ENCODE results near the gene CMYA5.
"Not testable (repeated sequence)": the region's sequence is repeated elsewhere in the genome, so short reads cannot be mapped to it uniquely, and the experiment has no call there.

CMYA5 gene

DNA sequence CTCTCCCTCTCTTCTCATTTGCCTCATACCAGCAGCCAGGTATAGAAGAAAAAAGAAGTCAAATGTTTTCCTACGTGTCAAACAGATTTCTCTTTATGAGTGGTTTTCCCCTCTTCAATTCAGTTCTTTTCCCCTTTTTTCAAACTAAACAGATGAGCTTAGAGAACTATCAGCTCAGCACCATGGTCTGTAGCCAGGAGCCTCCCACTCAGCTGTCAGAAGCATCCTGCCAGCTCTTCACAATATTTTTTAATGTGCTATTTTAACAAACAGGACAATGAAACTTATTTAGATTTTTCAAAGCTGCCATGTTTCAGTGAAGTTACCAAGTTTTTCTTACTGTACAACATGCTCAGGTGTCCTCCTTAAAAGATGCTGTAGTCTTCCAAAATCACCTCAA is 63.5 kb downstream of the CMYA5 start:
- no peak for DNase-seq

DNA sequence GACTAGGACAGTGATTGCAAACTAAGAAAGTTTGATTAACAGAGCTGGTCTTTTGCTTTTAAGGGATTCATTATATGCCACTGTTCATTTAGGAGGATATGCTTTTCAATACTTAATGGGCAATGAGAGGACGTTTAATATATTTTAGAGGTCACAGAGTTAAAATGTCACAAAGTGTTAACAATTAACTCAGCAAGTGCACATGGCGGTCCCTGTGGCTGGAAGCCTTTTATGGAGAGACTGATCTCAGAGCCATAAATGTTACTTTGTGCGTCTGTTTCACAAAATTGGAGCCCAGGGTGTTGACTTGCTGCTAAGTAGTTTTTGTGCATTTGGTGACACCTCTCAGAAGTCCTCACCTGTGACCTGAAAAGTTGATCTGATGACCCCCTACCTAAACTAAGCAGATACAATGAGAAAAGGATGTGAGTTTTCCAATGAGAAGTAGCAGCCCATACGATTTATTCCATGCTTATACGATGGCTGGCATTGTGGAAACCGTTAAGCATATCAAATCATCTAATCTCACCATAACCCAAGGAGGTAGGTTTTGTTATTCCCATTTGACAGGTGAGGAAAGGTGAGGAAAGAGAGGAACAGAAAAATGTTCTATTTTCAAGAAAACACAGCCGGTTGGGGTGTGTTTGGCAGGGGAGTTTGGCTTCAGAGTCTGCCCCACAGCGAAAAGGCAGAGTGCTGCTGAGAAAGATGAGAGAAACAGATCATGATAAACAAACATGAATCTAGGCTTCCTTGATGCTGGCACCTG is 64.4 kb downstream of the CMYA5 start:
- DNase-seq: no peak

DNA sequence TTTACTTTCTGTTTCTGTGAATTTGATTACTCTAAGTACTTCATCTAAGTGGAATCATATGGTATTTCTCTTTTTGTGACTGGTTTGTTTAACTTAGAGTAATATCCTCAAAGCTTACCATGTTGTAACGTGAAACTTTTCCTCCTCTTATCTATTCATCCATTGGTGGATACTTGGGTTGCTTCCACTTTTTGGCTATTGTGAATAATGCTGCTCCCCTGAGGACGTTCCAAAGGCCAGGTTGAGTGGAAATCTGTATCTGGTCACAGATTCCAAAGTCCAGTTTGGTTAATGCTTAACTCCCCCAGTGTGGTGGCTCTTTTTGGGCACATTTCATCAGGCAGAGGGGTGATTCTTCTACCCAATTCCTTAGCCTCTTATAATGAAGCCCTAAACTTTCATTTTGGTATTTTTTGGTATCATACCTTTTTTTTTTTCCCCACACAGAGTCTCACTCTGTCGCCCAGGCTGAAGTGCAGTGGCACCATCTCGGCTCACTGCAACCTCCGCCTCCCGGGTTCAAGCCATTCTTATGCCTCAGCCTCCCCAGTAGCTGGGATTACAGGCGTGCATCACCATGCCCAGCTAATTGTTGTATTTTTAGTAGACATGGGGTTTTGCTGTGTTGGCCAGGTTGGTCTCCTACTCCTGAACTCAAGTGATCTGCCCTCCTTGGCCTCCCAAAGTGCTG is 65.4 kb downstream of the CMYA5 start:
- DNase-seq: no peak

DNA sequence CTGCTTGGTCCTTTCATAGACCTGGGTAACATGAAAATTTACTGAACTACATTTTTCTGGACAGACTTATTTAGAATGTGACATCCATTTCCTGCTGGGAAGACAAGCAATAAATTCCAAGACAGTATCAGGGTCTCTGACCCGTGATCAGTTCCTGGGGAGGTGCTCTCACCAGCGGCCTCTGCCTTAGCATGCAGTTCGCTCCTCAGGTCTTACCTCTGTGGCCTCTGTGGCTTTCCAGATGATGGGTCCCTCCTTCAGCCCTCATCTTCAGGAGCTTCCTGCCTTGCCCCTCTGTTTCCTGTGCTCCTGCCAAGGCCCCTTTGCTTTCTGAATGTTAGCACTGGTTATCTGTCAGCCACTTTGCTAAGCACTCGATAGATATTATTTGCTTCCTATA is 66.4 kb downstream of the CMYA5 start:
- no peak for DNase-seq

DNA sequence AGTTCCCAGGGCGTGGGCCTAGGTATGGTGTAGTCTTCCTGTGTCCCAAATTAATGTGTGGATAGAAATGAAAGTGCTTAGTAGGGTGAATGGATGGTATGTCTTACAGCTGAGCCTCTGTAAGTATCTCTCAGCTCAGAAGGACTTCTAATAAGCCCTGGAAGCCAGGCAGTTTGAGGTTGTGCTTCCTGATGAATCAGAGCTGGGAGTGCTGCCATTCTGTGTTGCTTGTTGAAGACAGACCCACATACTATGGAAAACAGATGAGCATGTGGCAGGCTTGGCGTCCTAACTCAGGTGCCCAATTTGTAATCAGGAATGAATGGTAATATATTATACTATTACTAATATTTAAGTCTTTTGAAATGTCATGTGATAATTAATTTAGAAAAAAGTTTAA is 69.8 kb downstream of the CMYA5 start:
- no peak for DNase-seq

DNA sequence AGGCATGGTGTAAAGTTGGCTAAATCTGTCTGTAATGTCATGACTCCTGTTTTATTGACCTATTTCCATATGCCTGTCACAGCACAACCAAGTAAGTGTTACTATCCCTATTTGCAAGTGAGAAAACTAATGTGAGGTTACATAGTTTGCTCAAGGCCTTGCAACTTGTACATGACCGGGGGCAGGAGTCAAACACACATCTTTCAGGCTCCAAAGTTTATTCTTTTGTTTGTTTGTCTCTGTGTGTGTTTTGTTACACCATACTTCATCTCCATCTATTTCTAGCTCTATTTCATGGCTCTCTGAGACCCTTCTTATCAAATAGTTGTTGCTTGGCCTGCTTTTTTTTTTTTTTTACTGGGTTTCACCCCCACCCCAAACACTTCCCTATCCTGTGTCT is 70.2 kb downstream of the CMYA5 start:
- no peak for DNase-seq

DNA sequence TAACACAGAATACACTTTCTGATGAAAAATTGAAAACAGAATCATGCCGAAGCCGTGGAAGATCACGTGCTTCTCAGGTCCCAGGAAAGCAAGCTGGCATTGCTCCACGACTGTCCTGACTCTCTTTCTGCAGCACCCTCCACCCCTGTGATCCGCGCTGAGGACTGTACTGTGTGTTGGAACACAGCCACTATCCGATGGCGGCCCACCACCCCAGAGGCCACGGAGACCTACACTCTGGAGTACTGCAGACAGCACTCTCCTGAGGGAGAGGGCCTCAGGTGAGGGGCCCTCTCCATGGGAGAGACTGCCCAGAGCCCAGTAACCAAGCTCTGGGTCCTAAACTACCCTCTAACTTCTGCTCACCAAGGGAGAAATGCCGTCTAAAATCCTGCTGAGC is 73.3 kb downstream of the CMYA5 start:
- no peak for DNase-seq

DNA sequence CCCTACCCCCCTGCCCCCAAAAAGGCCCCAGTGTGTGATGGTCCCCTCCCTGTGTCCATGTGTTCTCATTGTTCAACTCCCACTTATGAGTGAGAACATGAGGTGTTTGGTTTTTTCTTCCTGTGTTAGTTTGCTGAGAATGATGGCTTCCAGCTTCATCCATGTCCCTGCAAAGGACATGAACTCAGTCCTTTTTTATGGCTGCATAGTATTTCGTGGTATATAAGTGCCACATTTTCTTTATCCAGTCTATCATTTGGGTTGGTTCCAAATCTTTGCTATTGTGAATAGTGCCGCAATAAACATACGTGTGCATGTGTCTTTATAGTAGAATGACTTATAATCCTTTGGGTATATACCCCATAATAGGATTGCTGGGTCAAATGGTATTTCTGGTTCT is 74.5 kb downstream of the CMYA5 start:
- DNase-seq: not testable (repeated sequence)

DNA sequence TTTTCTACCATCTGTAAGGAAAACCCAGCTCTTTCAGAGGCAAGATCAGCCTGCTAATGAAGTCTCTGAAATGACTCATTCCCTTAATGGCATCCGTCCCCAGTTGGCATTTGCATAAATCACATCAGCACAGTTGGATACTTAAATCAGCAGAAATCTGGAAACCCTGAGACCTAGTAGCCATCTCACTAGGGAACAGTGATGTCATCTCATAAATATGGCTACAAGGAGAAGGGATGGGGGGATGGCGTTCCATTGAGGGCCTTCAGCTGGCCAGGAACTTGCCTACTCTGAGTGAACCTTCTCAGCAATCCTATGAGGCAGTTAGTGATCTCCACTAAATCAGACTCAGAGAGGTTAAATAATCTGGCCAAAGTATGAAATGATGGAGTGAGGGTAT is 81.8 kb downstream of the CMYA5 start:
- DNase-seq: no peak

DNA sequence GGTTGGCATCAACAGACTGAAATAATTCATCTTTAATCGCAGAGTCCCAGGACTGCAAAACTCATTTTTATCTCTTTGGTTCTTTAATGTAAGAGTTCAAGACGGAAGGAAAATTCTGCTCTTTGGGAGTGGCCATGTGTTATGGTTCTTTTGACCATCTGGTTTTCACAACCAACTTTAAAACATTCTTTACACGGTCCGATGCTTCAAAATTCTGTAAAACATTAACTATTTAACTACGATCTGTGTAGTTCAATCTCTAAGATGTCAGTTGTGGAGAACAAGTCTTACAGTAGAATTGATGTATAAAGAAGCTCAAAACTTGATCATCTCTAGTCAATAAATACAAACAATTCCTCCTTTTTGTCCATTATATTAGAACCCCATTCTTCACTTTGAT is 83.0 kb downstream of the CMYA5 start:
- no peak for DNase-seq

DNA sequence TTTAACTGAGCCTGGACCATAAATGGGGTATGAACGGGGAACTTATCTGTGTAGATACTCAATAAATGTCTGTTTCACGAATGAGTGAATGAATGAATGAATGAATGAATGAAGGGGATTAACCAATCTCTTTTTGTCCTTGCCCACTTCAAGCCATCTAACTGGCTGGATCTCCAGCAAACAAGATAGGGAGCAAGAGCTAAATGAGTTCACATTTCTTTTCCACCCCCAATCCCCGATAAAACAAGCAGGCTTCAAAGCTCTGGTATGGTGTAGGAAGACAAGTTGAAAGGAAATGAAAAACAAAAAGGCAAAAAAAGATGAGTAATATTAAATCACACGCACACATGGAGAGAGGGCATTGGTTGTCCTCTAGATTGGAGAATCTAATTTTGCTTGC is 84.0 kb downstream of the CMYA5 start:
- no peak for DNase-seq

DNA sequence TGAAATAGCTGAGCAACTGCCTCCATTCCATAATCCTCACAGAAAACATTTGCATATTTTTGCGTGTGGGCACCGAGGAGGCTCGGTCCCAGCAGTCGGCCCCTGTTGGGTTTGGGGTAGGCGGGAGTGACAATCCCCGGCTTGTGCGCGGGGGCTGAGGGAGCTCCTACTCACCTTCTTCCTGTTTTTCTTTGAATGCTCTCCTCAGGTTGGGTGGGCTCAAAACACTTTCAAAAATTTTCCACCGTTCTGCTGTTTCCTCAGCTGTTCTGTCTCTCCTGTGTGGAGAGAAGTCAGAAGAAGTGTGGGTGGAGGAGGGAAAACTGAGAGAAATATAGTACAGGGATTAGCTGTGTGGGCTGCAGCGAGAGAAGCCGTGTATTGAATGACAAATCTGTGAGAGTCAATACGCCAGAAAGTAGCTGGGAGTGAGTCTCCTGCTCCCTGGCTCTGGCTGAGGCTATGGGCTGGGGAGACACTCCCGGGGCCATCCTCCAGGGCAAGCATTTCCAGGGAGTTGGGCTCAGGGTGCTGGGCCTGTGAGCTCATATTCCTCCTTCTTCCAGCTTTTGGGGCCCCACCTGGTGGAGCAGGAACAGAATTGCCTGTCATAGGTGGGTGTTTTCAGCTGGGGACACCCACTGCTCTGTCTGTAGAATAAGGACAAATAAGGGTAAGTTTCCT is 84.7 kb downstream of the CMYA5 start:
- no peak for DNase-seq

DNA sequence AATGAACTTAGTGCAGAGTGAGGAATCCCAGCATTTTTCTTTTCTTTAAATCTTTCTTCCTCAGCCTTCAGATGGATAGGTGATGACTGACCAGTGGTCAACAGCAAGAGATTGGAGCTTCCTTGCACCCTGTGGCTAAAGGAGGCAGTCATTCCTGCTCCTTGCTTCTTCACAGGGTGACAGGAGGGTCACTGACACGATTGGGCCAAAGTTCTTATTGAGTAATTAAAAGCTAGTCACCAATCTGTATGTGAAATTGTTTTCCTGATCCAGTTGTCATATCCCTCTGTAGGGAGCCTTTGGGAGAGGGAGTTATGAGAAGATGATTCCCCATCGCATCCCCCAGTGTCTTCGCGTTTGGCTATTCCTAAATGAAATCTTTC is 85.2 kb downstream of the CMYA5 start:
- no peak for DNase-seq

DNA sequence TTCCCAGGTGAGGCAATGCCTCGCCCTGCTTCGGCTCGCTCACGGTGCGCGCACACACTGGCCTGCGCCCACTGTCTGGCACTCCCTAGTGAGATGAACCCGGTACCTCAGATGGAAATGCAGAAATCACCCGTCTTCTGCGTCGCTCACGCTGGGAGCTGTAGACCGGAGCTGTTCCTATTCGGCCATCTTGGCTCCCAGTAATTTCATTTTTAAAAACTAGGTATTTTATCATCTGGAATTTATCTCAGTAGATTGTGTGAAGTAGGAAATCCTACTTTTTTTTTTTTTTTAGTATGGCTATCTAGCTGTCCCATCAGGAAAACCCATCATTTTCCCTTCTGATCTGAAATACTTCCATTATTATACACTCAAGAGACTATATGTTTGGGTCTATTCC is 95.1 kb downstream of the CMYA5 start:
- not testable (repeated sequence) for DNase-seq

DNA sequence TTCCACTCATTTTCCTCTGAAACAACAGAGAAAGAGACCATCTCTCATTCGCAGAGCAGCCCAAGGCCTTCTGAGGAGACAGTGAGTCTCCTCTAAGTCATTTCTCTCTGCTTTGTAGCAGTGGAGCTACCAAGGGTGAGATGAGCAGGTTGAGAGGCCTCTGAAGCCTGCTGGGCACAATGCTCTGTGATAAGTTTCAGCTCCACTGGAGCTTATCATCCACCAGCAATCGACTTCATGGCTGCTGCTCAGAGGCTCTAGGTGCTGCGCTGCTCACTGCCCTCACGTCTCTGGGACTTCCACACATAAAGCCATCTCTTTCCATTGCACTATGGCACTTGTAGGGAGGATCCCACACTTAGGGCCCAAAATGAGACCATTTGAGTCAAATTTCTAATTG is 96.3 kb downstream of the CMYA5 start:
- DNase-seq: no peak

DNA sequence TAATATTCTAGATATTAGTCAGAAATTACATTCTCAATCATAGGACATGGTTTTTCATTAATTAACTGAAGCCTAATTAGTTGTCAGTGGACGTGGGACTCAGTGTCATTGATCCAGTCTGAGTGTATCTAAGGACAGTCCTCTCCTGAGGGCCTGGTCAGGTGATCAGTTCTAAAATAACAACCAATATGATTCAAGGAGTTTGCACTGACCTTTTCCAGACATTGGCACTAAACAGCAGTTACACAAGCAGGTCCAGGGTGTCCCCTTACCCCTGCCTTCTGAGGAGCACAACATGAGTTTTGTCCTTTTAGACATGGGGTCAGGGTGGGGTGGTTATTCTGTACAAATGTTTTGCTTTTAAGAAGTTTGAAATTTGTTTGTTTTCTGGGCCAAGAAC is 97.8 kb downstream of the CMYA5 start:
- DNase-seq: no peak

DNA sequence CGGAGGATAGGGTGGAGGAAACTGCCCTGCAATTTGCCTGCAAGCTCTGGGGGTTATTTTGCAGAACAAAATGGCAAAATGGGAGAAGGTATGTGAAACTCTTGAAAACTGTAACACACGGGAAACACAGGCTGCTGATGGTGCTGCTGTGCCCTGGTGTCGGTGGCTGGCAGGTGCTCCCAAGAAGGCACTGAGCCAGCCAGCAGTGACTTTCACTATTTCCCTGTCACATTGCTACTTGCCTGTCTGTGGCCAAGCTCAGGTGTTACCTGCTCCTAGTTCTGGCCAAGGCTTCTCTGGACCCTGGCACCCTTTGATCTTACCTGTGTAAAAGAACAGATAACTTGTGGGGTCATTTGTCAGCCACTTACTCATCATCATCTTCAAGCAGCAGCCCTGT is 102.2 kb downstream of the CMYA5 start:
- no peak for DNase-seq

DNA sequence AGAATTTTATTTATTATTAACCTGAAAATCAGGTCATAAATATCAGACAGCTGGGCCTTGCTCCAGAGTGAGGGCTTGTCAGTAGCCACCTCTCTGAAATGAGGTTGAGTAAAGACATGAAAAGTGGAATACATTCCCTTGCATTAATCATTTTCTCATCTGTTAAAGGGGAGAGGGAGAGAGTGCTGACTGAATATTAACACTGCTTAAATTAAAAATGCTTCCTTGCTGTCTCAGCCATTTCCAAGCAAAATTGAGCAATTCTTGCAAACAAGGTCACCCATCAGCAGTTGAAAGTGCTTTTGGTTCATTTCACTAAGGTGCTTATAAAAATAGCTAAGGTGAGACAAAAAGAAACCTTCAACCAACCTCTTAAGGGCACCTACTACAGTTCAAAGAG is 102.8 kb downstream of the CMYA5 start:
- DNase-seq: no peak

DNA sequence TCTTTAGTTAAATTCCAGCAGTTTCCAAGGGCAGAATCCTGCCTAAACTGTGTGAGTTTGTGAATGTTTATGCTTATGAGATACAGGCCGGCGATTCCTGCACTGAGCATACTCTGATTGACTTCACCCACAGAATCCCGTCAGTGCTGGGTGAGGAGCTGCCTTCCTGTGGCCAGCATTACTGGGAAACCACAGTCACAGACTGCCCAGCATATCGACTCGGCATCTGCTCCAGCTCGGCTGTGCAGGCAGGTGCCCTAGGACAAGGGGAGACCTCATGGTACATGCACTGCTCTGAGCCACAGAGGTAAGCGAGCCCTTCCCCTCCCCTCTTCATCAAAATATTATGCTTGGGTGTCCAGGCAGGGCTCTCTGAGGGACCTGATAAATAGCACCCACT is 103.7 kb downstream of the CMYA5 start:
- DNase-seq: no peak

DNA sequence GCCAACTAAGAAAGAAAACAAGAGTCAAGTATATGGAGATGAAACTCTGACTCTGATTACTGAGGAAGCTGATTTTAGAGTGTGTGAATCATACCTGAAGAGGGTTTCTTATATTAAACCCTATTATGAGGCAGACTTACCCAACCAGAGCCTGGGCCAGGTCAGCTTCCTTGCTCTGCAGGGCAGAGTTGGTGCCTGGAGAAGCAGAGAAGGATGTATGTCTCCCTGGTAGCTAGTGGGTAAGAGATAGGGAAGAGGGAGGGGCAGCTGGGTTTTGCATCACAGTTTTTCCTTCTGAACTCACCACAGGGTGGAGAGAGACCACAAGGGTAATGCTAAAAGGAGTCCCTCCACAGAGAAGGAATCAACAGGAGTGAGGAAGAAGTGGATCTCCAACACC is 104.1 kb downstream of the CMYA5 start:
- DNase-seq: no peak

DNA sequence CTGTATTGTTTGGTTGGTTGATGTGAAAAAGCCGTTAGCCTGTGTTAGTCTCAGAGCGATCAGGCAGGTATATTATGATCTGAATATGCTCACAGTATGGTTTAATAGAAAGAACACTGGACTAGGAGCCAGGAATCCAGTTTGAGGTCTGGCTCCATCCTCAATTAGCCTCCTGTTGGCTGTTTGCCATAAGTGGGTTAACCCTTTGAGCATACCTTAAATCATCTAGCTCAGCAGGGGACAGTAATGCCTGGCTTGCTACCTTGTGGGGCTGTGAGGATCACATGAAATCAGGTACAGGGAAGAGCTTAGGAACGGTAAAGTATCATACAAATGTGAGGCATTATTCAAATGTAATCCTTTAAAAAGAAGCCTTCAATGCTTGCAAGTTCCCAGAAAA is 104.7 kb downstream of the CMYA5 start:
- DNase-seq: no peak

DNA sequence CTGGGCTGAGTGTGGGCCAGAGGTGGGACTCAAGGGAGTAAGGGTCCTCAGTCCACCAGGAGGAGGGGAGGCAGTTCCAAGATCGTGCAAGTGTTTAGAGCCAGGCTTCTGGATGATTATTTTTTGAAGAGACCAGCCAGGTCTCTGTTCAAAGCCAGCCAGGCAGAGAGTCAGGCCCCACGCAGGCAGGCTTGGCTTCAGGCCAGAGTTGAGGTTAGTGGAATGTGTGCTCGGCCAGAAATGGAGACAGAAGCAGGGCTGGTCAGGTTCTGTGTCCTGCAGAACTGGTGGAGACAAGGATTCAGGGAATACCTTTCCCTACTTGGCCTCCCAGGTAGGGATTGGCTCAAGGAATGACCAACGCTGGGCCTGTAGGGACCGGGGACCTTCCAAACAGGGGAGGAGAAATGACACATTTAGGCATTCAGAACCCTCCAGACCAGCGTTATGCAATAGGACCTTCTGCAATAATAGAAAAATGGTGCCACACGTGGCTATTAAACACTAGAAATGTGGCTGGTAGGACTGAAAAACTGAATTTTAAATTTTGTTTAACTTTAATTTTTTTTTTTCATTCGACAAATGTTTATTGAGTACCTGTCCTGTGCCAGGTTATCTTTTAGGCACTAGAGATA is 106.2 kb downstream of the CMYA5 start:
- DNase-seq: no peak

DNA sequence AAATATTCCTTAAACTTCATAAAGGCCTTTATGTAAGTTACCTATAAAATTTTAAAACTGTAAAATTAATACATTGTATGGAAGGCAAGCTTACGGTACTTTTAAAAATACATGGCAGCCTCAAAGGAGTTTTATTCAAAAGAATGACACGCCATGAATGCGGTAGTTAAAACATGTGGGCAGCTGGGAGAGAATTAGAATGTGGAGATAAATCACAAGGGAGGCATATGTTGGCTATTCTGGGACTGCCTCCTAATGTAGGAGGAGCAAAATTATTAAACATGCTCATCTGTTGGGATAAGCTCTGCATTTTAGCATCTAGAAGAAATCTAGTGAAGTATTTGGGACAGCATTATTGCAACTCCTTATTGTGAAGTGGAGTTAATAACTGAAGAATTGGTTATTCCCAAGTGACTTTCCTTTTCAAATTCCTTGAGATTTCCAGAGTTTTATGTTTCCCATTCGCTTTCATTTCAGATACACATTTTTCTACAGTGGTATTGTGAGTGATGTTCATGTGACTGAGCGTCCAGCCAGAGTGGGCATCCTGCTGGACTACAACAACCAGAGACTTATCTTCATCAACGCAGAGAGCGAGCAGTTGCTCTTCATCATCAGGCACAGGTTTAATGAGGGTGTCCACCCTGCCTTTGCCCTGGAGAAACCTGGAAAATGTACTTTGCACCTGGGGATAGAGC is 109.4 kb downstream of the CMYA5 start:
- no peak for DNase-seq
